ENCODE measurements around the gene PRR15L.

DNA sequence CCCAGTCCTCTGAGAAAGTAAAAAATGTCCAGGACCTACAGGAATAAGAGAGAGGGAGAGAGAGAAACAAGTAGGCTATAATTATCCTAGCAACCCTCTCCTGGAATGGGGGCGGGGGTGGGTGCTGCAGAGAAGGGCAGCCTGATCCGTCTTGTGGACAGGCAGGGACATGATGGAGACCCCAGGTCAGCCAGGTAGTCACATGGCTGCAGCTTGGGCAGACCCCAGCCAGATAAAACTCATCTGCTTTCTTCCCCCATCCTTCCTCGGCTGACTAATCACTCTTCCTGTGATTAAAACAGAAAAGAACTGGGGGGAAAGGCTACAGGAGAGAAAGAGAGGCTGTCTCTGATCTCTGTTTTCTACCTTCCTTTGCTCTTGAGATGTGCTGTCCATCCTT, 47.3 kb upstream of the PRR15L start:
- TF ChIP-seq, protein P1, sequence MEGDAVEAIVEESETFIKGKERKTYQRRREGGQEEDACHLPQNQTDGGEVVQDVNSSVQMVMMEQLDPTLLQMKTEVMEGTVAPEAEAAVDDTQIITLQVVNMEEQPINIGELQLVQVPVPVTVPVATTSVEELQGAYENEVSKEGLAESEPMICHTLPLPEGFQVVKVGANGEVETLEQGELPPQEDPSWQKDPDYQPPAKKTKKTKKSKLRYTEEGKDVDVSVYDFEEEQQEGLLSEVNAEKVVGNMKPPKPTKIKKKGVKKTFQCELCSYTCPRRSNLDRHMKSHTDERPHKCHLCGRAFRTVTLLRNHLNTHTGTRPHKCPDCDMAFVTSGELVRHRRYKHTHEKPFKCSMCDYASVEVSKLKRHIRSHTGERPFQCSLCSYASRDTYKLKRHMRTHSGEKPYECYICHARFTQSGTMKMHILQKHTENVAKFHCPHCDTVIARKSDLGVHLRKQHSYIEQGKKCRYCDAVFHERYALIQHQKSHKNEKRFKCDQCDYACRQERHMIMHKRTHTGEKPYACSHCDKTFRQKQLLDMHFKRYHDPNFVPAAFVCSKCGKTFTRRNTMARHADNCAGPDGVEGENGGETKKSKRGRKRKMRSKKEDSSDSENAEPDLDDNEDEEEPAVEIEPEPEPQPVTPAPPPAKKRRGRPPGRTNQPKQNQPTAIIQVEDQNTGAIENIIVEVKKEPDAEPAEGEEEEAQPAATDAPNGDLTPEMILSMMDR (IDR thresholded peaks at IDR 0.05 in 4 of 5, conservative IDR thresholded peaks at IDR 0.05 in 1 of 5), result no peak
- TF ChIP-seq POLR2A (IDR thresholded peaks at IDR 0.05), result no peak
